ENCODE results near the gene GRIP2.

GRIP2 gene

GRCh38 chr3:14439501-14440167, 100.5 kb downstream of the GRIP2 start:
- peaks cover 10% of the 10 kb centered on the region for H3K36me3 ChIP-seq (ENCODE audit: control insufficient read depth, insufficient read depth, low read length)
- no peaks in the 10 kb centered on the region for H3K9me3 ChIP-seq (ENCODE audit: control insufficient read depth, low read length)
- H3K4me1 ChIP-seq (ENCODE audit: control insufficient read depth, insufficient read depth, low read length, poor library complexity, severe bottlenecking), result peaks cover 9% of the 10 kb centered on the region
- H3K27ac ChIP-seq (ENCODE audit: insufficient read depth, low read length, poor library complexity, severe bottlenecking), result no peak overlapping the region
- H3K4me3 ChIP-seq (ENCODE audit: insufficient read depth, low read depth, low read length, poor library complexity, severe bottlenecking), result no peak overlapping the region
- DNase-seq, result no peak
- no peaks in the 10 kb centered on the region for H3K27me3 ChIP-seq (replicated peaks; ENCODE audit: control insufficient read depth, insufficient read depth, low read length, poor library complexity, severe bottlenecking)
